HL-60/S4 treated with retinoic acid at 250 ng/mL for 4 days and 3 days (cell line): ENCODE data around the gene CMSS1.

ENCODE experiments used
- in situ Hi-C: fragments of 300-500 bp; cut with MboI; formaldehyde crosslinking; loops from 2 replicates; pipeline ENCODE4 v1.7.0; 2022; ENCODE audit warnings: low sequenced_read_pairs

Gene CMSS1

DNA sequence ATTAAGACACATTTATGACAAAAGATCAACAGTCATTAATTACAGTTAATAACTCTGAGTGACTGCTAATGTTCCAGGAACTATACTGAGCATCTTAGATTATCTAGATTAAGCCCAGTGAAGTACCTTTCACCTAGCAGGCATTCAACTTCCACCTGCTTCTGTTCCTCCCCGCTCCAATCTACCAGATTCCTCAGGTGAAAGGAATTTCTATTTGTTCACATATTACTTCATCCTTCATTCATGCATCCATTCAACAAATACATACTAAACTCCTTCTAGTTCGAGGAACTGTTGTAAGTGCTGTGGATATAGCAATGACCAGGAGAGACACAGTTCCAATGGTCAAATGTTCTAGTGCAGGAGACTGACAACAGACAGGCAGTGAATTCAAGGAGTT lies 157.3 kb downstream of the CMSS1 start:
- in situ Hi-C loops, result no loop called here

DNA sequence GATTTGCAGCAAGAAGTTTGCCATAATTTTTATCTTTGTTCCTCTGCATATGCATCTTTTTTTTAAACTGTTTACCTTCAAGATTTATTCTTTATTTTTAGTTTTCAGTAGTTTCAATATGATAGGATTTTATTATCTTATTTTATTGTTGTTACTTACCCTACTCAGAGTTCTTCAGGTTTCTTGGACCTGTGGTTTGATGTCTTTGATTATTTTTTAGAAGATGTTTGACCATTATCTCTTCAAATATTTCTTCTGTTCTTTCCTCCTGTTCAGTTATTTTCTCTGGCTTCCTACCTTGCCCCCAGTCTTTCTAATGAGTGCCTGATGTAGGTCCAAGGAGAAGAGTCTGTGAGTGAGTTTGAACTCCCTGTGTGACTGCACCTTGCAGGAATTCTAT lies 158.9 kb downstream of the CMSS1 start:
- in situ Hi-C loops, result no loop called here

DNA sequence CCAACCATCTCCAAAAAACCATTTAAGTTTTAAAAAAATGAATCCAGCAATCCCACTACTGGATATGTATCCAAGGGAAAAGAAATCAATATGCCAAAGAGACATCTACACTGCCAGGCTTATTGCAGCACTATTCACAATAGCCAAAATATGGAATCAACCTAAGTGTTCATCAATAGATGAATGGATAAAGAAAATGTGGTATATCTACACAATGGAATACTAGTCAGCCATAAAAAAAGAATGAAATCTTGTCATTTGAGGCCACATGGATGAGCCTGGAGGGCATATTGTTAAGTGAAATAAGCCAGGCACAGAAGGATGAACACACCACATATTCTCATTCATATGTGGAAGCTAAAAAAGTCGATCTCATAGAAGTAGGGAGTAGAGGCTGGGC lies 160.6 kb downstream of the CMSS1 start:
- in situ Hi-C loops, result no loop called here

DNA sequence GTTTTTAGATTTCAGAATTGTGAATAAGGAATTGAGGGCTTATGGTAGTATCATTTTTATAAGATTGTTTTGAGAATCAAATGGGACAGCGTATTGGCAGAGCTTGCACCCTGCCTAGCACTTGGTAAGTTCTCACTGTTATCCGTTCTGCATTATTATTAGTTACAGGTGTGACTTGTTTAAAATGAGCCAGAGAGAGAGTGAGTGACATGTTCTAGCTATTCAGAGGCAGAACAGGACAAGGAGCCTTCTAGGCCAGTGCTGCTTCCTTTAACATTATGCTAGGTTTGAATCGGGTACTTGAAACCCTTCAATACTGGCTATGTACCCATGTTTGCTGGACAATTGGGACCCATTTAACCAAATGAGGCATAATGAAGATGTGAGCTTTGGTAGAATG lies 162.9 kb downstream of the CMSS1 start:
- in situ Hi-C loops, result no loop called here

DNA sequence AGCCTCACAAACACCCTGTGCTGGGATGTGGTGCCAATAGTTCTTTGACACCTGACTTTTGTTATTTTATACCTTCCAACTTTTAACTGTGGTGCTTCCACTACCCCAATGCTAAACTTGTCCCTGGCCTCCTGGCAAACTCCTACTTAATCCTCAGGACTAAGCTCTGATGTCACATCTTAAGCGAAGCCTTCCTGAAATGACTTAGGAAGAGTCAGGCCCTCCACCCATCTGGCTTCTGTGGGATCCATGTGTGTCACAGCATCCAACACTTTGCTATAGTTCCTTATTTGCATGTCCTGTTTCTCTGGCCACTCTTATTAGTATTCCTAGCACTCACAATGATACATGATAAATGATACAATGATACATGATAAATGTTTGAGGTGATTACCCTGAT lies 163.5 kb downstream of the CMSS1 start:
- in situ Hi-C loops, result no loop called here

DNA sequence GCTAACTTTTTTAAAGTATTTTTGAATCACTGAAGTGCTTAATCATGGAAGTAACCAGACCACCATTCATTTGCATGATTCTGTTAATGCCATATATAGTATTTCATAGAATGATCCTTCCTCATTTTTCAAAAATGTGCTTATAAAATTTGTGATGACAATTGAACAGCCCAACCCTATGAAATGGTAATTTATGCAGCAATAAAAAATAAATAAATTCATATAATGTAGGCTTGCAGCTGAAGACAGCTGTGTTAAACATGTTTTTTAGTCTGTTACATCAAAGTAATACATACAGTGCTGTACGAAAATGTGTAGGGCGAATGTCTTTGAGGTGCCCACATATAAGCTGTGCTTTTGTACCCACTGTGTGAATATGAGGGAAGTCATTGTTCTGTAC lies 165.0 kb downstream of the CMSS1 start:
- in situ Hi-C loops, result no loop called here

DNA sequence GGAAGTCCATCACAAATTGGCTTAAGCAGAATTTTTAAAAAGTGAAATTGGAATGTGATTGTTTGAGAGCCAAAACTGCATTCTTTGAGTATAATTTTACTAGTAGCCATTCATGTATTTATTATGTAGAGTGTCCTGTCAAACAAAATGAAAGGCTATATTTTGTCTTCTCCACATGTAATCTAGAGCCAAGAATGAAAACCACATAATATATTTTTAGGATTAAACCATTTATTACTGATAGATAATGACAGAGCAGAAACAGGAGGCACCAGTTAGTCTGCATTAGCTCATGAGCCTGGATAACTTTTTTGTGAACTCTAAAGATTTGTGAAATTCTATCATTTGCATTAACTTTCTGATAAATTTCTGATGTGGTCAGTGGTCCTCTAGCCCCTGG lies 166.5 kb downstream of the CMSS1 start:
- in situ Hi-C loops, result no loop called here

DNA sequence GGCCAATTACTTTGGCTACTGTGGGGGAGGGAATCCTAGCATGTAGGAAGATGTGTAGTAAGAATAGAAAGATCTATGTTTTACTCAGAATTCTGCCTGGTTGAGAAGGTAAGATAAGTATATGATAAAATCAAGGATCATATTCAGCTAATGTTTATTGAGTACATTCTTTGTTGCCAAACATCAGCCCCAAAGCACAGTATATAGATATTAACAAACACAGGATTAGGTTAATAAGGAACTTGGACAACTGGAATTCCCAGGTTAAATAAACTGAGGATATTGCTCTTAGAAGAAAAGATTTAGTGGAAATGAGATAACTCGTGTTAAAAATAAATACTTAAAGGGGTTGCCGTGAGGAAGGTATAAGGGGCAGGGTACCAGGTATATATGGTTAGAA lies 167.0 kb downstream of the CMSS1 start:
- in situ Hi-C loops, result no loop called here

DNA sequence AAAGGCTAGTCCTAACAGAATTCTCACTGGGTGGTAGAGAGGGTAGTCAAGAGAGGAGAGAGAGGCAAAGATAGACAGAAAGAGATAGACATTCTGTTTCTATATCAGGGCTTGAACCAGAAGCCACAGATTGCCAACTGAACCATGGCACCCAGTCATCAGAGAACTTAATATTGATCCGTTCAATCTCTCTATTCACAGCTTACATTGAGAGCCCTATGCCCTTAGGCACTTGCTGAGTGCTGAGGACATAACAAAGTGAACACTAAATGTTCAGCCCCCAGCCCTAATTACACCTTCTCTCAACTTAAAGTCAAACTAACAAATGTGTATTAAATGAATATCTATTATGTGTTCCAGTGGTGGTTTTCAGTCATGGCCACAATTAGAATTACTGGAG lies 172.5 kb downstream of the CMSS1 start:
- in situ Hi-C loops, result no loop called here

DNA sequence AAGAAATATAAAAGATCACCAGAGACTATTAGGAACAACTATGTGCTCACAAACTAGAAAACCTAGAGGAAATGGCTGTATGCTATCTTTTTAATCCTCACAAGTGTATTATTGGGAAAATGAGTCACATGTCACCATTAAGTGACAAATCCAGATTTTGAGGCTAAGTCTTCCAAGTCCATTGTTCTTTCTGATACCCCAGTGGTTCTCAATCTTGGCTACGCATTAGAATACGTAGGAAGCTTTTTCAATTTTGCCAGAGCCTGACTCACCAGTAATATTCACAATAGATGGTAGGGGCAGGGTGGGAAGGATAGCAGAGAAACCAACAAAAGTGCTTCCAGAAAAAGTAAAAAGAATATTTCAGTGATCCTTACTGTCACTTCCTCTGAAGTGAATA lies 179.6 kb downstream of the CMSS1 start:
- in situ Hi-C loops, result no loop called here

DNA sequence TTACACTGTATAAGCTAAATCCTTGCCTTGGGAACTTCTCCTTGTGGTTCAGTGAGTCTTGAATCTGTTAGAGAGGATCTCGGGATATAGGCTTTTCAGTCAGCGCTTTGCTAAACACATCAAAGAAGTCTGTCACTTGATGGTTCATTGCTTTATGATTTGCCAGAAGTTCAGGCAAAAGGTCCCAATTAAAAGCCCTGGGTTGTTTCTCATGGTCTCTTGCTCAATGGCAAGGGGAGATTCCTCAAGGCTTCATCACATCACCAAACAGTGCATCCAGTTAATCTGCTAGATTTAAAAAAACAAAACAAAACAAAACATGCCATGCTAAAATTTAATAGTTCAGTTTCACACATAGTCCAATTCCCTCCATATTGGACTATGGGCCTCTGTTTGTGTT lies 181.9 kb downstream of the CMSS1 start:
- in situ Hi-C loops, result no loop called here

DNA sequence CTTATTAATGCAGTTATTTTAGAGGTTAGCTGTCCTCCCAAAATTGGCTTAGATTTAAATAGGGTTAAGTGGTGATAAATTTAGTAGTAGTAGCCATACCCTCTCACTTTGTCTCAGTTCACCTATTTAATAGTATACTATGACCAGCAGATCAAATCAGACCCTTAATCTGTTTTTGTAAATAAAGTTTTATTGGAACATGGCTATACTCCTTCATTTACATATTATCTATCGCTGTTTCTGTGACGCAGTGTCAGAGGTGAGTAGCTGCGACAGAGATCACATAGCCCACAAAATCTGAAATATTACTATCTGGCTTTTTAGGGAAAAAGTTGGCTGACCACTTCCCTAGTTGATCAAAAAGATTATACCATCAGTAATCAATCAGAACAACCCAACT lies 183.4 kb downstream of the CMSS1 start:
- in situ Hi-C loops, result no loop called here

DNA sequence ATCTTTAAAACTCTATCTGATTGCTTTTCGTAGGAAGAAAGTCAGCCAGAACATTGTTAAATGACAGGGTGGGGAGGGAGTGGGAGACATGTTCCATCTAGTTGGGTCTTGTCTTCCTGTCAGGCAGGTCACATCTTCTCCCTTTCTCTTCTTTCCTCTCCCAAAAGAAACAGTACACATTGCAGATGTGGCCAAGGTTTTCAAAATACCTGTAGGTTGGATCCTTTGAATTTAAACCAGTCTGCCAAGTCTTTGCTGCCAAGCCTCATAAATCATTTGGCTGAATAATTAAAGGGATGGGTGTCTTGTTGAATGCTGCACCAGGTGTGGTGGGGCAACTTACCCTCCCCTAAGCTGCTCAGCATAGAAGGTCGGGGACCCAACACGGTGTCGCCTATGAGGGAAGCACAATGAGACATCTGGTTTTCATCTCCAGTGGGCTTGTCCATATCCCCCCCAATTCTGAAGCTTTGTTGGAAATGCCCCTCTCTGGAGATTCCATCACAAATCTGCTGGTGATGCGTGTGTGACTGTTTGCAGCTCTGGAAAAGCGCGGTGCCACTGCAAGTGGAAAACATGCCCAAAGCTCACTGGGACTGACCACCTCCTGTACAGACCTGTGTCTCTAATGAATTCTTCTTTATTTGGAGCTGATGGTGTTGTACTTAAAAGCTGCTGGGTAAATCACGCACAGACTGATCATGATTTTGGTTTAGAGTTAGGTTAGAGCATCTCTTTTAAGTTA lies 184.0 kb downstream of the CMSS1 start:
- in situ Hi-C loops, result no loop called here

DNA sequence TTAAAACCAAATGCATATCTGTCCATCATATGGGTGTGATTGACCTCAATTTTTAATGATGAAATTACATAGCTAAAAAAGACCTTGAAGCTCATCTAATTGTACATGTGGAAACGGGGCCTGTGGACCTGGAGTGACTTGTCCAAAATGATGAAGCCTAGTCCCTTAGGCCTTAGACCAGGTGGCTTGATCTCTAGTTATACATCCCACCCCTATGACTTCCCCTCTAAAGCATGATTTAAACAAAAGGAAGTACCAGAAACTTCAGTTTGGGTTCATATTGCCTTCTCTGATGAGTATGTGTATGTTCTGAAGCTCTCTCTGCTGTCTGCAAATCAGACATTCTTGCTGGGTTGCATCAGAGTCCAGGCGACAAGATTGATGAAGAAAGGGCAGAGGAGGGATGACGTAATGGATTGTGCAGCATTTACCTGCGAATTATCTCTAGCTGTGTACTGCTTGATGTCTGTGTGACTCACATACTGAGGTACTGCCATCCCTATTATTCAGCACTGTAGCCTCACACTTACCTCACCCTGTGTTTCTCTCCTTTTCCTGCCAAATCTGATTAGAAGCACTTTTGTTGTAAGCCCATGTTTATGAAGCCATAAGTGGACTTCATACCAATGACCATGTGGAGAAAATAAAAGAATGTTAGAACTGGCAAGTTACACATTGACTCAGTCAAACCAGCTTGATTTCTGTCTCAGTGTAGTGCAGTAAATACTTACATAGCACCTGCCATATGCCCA lies 185.1 kb downstream of the CMSS1 start:
- in situ Hi-C loops, result no loop called here

DNA sequence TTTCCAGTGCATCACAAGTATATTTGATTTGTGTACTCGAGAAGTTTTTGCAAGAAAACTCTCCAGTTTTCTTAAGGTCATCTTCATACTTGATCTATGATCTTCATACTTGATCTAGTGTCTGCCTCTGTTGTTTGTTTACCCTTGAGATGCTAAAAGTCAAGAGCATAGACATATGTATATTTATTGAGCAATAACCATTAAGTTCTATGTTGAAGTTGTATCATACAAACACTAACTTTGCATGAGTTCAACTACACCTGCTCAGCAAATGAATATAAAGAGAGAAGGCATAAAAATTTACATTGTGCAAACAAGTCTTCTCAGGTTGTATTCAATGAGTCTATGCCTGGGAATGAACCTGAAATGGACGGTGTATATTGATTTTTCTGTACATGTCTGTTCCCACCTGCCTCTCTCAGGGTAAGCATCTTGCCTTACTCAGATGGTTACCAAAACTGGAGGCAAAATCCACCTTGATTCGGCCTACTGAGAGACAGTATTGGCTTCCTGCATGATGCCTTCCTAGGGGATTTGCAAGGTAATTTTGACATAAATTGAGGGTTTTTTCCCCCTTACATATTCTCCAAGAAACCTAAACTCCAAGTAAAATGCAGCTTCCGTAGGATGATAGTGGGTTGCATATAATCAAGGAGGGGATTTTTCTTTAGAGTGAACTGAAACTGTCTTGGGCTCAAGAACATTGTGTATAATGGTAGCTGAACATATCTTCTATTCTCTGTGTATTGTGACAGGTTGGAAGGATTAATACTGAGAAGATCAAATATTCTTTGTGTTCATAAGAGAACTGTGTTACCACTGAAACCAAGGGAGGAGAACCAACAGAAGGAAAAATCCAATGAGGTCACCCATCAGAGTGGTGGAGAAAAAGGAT lies 186.2 kb downstream of the CMSS1 start:
- in situ Hi-C loops, result no loop called here

DNA sequence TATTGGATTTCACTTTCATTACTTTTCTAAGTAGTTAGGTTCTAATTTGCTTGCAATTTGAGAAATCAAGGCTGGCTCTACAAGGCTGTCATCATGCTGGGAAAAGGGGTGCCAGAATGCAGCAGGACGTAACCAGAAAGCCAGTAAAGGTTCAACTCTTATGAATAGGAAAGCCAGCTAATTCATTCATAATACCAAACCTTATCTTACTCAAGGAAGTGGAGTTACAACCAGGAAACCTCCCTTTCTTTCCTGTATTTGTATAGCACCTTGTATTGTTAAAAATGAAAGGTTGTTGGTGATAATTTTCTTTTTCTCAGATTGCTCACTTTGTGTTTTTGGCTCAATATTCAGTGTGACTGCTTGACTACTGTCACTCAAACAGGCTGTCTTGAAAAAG lies 187.3 kb downstream of the CMSS1 start:
- in situ Hi-C loops, result no loop called here

DNA sequence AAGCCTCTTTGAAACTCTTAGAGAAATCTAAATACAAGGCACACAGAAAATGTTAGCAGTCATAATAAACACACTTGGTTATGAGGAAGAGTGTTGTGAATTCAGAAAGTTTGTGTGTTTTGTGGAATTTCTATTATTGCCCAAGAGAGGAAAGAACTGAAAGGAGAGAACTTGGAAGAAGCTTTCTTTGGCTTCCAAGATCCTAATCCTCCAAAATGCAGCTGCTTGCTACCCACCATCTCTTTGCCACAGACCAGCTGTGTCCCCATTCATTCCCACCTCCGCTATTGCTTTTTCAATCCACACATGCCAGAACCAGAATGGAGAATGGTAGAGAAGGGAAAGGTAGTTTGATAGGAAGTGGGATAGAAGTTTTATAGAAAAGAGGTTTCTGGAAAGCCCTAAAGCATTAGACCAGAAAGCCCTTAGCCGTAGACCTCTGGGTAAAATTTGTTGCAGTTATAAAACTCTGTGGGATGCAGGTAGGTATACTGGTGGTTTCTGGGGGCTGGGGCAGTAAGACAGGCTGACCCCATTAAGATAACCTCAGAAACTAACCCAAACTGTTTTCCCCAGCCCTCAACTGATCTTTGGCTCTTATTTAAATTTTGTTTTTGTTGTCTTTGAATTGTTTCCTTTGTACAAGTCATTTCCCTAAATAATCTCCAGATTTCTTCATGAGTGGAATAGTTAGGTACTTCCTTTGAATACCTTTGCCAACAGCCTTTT lies 188.2 kb downstream of the CMSS1 start:
- in situ Hi-C loops, result no loop called here

DNA sequence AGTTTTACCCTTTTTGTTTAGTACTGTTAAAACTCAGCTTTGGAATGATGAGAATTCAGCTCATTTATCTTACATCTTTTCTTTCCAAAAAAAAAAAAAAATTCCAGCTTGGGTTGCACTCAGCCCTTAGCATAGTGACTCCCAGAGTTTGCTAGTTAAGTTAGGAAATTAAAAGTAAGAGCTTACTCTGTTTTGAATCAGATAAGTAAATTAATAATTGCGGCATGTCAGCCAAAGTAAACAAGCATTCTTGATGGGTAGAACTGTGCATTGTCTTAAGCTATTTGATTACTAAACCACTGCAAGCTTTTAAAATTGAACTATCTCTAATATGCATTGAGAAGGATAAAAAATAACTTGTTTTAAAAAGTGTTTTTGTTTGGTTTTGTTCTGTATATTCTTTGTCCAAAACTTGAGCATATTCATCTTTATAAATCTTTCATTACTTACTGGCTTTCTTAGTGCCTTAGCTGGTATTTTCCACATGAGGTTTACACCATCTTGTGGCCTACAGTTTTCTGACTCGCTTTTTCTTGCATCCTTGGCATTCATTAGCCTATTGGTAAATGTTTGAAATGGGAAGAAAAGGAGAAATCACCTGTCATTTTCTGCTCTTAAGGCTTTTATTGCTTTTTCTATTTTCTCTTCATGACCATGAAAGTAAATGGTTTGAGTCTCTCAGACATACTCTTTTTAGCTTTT lies 189.1 kb downstream of the CMSS1 start:
- in situ Hi-C loops, result no loop called here

DNA sequence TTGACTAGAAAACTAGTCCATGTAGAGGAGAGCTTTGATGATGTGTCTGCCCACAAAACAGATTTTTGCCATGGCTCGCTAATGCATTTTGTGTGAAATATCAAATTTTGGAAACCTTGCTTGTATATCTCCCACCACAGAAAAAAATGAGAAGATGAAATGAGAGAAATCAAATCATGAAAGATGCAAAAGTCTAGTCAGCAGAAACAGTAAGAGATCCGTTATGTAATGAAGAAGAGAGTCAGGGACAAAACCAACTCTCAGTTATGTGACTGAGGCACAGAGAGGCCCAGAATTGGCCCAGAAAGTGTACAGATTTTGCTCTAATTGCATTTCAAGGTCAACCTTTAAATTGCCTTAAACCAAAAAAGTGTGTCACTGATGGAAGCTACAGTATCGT lies 189.7 kb downstream of the CMSS1 start:
- in situ Hi-C loops, result no loop called here

DNA sequence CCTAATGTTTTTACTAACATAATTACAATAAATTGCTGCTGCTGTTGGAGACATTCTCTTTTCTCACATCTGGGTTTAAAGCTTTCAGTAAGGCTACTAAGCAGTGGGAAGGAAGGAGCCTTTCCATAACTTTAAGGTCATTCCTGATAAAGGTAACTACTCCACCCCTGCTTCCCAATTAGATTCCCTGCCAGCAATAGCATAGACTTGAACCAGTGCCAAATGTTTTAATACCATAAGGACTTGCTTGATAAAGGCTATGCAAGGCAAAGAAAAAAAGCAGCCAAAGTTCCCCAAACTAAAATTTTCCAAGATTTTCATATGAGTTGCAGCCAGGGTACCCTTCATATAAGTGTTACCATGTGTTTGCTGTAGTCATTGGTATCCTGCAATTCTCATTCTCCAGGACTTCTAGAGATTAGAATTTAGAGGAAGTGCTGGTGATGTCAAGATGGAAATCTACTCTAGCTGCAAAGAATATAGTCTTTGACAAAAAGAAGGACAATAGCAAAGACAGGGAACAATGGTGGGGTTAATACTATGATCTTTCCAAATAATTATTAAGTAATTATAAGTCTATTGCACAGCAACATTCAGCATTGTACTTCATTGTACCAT lies 190.5 kb downstream of the CMSS1 start:
- in situ Hi-C loops, result no loop called here
